ENCODE data around the gene COPS7B. TPM values are rescaled to one million over a fixed set of nuclear protein-coding genes. Genes with fewer than 3 reads are reported as not detected.

The COPS7B gene
- total RNA-seq, 4 donors from 2014 or later, result 14.8 to 24.1 (median 19.4) TPM

GRCh38 chr2:231791107-231791506 lies 4.9 kb downstream of the COPS7B start:
- TF ChIP-seq POLR2A (IDR thresholded peaks at IDR 0.05) (no peak), CTCF (IDR thresholded peaks at IDR 0.05 in 4 of 5, conservative IDR thresholded peaks at IDR 0.05 in 1 of 5) (no peak)
- no peak for ATAC-seq
- intact Hi-C loops (cut with DNase I; ENCODE audit: low total_unique reads) (no loop called here), in situ Hi-C loops (cut with MboI; ENCODE audit: low sequenced_read_pairs in 4 of 4) (no loop called here)
- H3K27ac ChIP-seq, result no peak overlapping the region
- no peak overlapping the region for H3K4me3 ChIP-seq
- H3K9me3 ChIP-seq, result no peaks in the 10 kb centered on the region
- peaks cover 0 to 18% of the 10 kb centered on the region in 2 donors for H3K36me3 ChIP-seq
- H3K4me1 ChIP-seq, result peaks cover 14 to 20% of the 10 kb centered on the region in 2 donors
- no peaks in the 10 kb centered on the region for H3K27me3 ChIP-seq
- no peak for DNase-seq

DNA sequence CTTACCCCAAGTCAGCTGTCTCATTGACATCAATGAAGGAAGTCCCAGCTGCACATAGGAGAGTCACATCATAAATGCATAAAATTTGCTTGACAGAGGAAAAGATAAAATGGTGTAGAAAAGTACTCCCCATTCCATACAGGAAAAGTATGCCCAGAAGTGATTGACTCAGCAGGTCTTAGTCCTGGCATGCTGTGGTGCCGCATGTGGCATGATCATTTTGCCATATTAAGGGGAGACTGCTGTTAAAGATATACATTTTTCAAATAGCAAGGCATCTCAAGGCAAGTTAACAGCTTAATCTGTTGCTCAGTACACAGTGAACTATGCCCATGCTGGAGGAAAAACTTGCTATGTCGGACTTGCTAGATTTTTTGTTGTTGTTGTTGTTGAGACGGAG lies 8.1 kb downstream of the COPS7B start:
- ATAC-seq (no peak), DNase-seq (no peak)
- Histone ChIP-seq H3K4me1 (no peaks in the 10 kb centered on the region), H3K9me3 (no peaks in the 10 kb centered on the region), H3K27me3 (no peaks in the 10 kb centered on the region), H3K36me3 (peaks cover 0 to 38% of the 10 kb centered on the region in 2 donors), H3K4me3 (no peak overlapping the region), H3K27ac (no peak overlapping the region)
- intact Hi-C loops (cut with DNase I; ENCODE audit: low total_unique reads) (no loop called here), in situ Hi-C loops (cut with MboI; ENCODE audit: low sequenced_read_pairs in 4 of 4) (no loop called here)
- no peak for TF ChIP-seq CTCF (IDR thresholded peaks at IDR 0.05 in 4 of 5, conservative IDR thresholded peaks at IDR 0.05 in 1 of 5)
- no peak for TF ChIP-seq POLR2A (IDR thresholded peaks at IDR 0.05)

- intact Hi-C loops (cut with DNase I; ENCODE audit: low total_unique reads), result no loop called here
Measured at GRCh38 chr2:231795525-231796327, 9.5 kb downstream of the COPS7B start.

GRCh38 chr2:231800493-231801091 lies 14.3 kb downstream of the COPS7B start:
- intact Hi-C loops (cut with DNase I; ENCODE audit: low total_unique reads) (no loop called here), in situ Hi-C loops (cut with MboI; ENCODE audit: low sequenced_read_pairs in 4 of 4) (no loop called here)
- H3K4me3 ChIP-seq, result no peak overlapping the region
- ATAC-seq, result no peak
- H3K27ac ChIP-seq, result no peak overlapping the region
- no peaks in the 10 kb centered on the region for H3K9me3 ChIP-seq
- TF ChIP-seq POLR2A (IDR thresholded peaks at IDR 0.05) (no peak), CTCF (IDR thresholded peaks at IDR 0.05 in 4 of 5, conservative IDR thresholded peaks at IDR 0.05 in 1 of 5) (peak in 4 of 5 experiments; percentile 16 to 55 (median 36))
- no peak for DNase-seq
- peaks cover 0 to 54% of the 10 kb centered on the region in 2 donors for H3K36me3 ChIP-seq
- H3K4me1 ChIP-seq, result no peaks in the 10 kb centered on the region
- H3K27me3 ChIP-seq, result no peaks in the 10 kb centered on the region

More at GRCh38 chr2:231795525-231796327, 9.5 kb downstream of the COPS7B start:
- no peaks in the 10 kb centered on the region for H3K4me1 ChIP-seq
- in situ Hi-C loops (cut with MboI; ENCODE audit: low sequenced_read_pairs in 4 of 4), result no loop called here
- H3K27me3 ChIP-seq, result no peaks in the 10 kb centered on the region
- H3K9me3 ChIP-seq, result no peaks in the 10 kb centered on the region
- ATAC-seq (no peak), DNase-seq (no peak)
- no peak for TF ChIP-seq CTCF (IDR thresholded peaks at IDR 0.05 in 4 of 5, conservative IDR thresholded peaks at IDR 0.05 in 1 of 5)
- TF ChIP-seq POLR2A (IDR thresholded peaks at IDR 0.05), result no peak
- peaks cover 0 to 47% of the 10 kb centered on the region in 2 donors for H3K36me3 ChIP-seq
- H3K4me3 ChIP-seq, result no peak overlapping the region
- no peak overlapping the region for H3K27ac ChIP-seq
